ENCODE results near the gene CAPN14. TPM values are rescaled to one million over a fixed set of nuclear protein-coding genes. Genes with fewer than 3 reads are reported as not detected.

The CAPN14 gene
- total and polyA plus RNA-seq, 2 of the 4 experiments (the other 2 are of a cell fraction) = under 0.01 to 0.09 TPM

GRCh38 chr2:31247711-31248110 is 30.4 kb upstream of the CAPN14 start:
- H4K5ac ChIP-seq (ENCODE audit: low read depth, low read length) = no peak overlapping the region
- no peak overlapping the region for H3K27ac ChIP-seq (ENCODE audit: insufficient read depth, low read length)
- dilution Hi-C loops (cut with HindIII; ENCODE audit: low sequenced_read_pairs, unreplicated experiment) (no loop called here), in situ Hi-C loops (cut with MboI; ENCODE audit: low sequenced_read_pairs) (no loop called here), intact Hi-C loops (cut with micrococcal nuclease) (no loop called here)
- peaks cover 3% of the 10 kb centered on the region; the same call in 1 of the 2 replicates for H3K9me1 ChIP-seq (ENCODE audit: insufficient read depth, low read length)
- no peak overlapping the region for H4K8ac ChIP-seq (ENCODE audit: low read depth in 2 of 2, low read length in 2 of 2)
- no peak overlapping the region for H2AK9ac ChIP-seq (replicated peaks; ENCODE audit: low read depth, low read length, poor library complexity)
- H3K9ac ChIP-seq (ENCODE audit: low read depth, low read length) = no peak overlapping the region
- no peak for DNase-seq
- peaks cover 44% of the 10 kb centered on the region for H3K36me3 ChIP-seq (ENCODE audit: control insufficient read depth, insufficient read depth, low read length)
- no peak overlapping the region for H3K4me3 ChIP-seq (ENCODE audit: insufficient read depth, low read depth, low read length)
- no peaks in the 10 kb centered on the region for H3K27me3 ChIP-seq (ENCODE audit: control insufficient read depth, insufficient read depth, low read length)
- H3K23ac ChIP-seq (ENCODE audit: low read depth, low read length) = no peak overlapping the region
- no peak overlapping the region for H3K18ac ChIP-seq (ENCODE audit: low read depth, low read length)
- H2BK120ac ChIP-seq (ENCODE audit: low read depth, low read length) = no peak overlapping the region
- no peaks in the 10 kb centered on the region for H3K9me3 ChIP-seq (ENCODE audit: control insufficient read depth, insufficient read depth, low read length)
- peaks cover 0 to 5% of the 10 kb centered on the region in 2 experiments; a peak in 1 of 4 replicates for H3K79me1 ChIP-seq (ENCODE audit: low read depth in 1 of 2, low read length in 2 of 2)
- no peak overlapping the region for H4K91ac ChIP-seq (ENCODE audit: insufficient read depth, low read depth, low read length)
- H2BK20ac ChIP-seq (ENCODE audit: low read depth, low read length) = no peak overlapping the region
- H2AFZ ChIP-seq (replicated peaks; ENCODE audit: low read length, poor library complexity) = no peak overlapping the region
- peaks cover 6% of the 10 kb centered on the region for H3K4me1 ChIP-seq (ENCODE audit: control insufficient read depth, insufficient read depth, low read length)
- H3K4ac ChIP-seq (ENCODE audit: low read depth, low read length) = no peak overlapping the region
- TF ChIP-seq CHD1 (IDR thresholded peaks at IDR 0.05; ENCODE audit: low read depth, low read length) = no peak
- no peaks in the 10 kb centered on the region for H4K20me1 ChIP-seq (ENCODE audit: insufficient read depth, low read length)
- H3K4me2 ChIP-seq (ENCODE audit: low read depth, low read length) = no peak overlapping the region
- POLR2A ChIA-PET (ENCODE audit: unreplicated experiment) = no interaction called here
- H2AK5ac ChIP-seq (ENCODE audit: low read depth, low read length) = no peak overlapping the region
- 86% methylated on average over 1 of the region's 5 CpGs; no CpG with 5 or more reads in 1 of the 2 experiments for WGBS, 2 experiments (ENCODE audit: extremely low coverage in 2 of 2, insufficient read length in 1 of 2)
- no peak overlapping the region for H3K14ac ChIP-seq (replicated peaks; ENCODE audit: low read depth, low read length)
- no peak overlapping the region for H3K56ac ChIP-seq (ENCODE audit: extremely low read depth, insufficient read depth, low read length)
- ATAC-seq (ENCODE audit: low read depth) = no peak
- CTCF ChIA-PET = no interaction called here
- no TSS peak for BruUV-seq (replicated peaks)
- no peak overlapping the region for H2BK5ac ChIP-seq (ENCODE audit: low read depth, low read length, poor library complexity, severe bottlenecking)
- H2BK15ac ChIP-seq (ENCODE audit: low read depth, low read length) = no peak overlapping the region
